GM10248 (cell line): Measurements from ENCODE around the gene BRINP2.

ENCODE experiments used
- CTCF ChIA-PET: fragments of 300-600 bp; sonication (Branson Sonifier 250); formaldehyde crosslinking; extraction: SDS; loops from one replicate; lab custom pipeline; 2021; ENCODE audit warnings: antibody characterized with exemption; lab: Yijun Ruan, JAX
- POLR2A ChIA-PET: fragments of 350-650 bp; sonication (Branson Sonifier 250); formaldehyde crosslinking; extraction: SDS; loops from one replicate; lab custom pipeline; 2020; ENCODE audit warnings: antibody characterized with exemption; lab: Yijun Ruan, JAX
- DNase-seq: peaks from one replicate; pipeline ENCODE4 v3.0.0; 2012; ENCODE audit errors: extremely low spot score
- CTCF ChIP-seq: IDR thresholded peaks from 2 replicates; pipeline ENCODE4 v1.5.1; 2012; ENCODE audit warnings: mild to moderate bottlenecking, low read depth; ENCODE audit errors: extremely low read depth, missing control alignments, control extremely low read depth

Gene BRINP2

DNA sequence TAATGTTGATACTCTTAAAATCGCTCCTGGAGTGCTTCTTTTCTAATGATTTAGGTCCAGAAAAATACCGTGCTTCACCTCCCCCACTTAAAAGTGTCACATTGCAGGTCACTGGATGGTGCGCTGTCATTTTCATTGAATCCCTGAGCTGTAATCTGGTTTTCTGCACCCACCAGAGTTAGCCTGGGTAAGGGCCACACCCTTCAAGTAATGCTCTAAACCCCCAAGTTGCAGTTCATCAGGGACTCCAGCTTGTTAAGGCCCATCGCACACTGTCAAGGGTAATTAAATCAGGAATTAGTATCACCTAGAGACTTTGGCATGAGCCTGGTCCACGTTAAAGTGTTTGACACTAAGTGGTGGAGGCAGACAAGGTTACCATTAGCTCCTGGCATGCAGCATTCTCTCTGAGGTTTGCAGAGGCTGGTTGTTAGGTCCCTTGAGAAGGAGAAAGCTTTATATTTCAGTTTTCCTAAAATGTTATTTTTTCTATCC, 40.3 kb upstream of the BRINP2 start:
- no peak for DNase-seq
- ChIA-PET POLR2A (no interaction called here), CTCF (interaction anchor here (1.4 kb wide), 1 partner anchor 31 kb away, joined by 3 read pairs; no protein-coding TSS in a partner anchor)
- no peak for TF ChIP-seq CTCF

DNA sequence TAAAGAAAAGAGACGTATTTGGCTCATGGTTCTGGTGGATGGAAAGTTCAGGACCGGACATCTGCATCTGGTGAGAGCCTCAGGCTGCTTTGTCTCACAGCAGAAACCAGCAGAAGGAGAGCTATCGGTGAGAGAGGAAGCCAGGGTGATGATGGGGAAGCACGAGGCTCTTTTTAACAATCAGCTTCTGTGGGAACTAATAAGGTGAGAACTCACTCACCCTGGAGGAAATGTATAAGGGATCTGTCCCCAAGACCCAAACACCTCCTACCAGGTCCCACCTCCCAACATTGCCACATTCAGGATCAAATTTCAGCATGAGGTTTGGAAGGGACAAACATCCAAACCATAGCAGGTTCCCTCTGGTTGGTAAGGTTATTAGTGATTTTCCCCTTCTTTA, 39.0 kb upstream of the BRINP2 start:
- CTCF ChIA-PET: interaction anchor here (1.4 to 1.5 kb wide), 2 partner anchors 19 to 32 kb away, joined by 3 read pairs; no protein-coding TSS in a partner anchor
- no peak for TF ChIP-seq CTCF
- no peak for DNase-seq

DNA sequence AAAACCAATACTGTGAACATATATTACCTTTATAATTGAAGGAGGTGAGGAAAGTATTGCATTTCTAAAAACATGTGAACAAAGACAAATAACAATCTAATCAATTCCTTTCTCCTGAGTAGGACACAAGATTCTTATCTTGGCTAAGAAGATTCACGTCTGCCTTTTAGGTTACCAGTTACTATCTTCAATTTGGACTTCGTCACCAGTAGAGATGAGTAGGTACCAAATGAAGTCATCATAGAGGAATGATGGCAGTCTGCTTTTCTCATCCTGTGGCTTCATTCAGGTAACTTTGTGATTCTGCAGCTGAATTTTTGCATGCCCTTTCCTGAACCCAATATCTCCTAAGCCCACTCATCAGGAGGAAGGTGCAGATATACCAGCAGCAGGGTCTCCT, 38.6 kb upstream of the BRINP2 start:
- ChIA-PET POLR2A (no interaction called here), CTCF (interaction anchor here (1.5 kb wide), 1 partner anchor 19 kb away, joined by 3 read pairs; no protein-coding TSS in a partner anchor)
- no peak for TF ChIP-seq CTCF

More for the DNA sequence above, 39.0 kb upstream of the BRINP2 start:
- POLR2A ChIA-PET: no interaction called here

DNA sequence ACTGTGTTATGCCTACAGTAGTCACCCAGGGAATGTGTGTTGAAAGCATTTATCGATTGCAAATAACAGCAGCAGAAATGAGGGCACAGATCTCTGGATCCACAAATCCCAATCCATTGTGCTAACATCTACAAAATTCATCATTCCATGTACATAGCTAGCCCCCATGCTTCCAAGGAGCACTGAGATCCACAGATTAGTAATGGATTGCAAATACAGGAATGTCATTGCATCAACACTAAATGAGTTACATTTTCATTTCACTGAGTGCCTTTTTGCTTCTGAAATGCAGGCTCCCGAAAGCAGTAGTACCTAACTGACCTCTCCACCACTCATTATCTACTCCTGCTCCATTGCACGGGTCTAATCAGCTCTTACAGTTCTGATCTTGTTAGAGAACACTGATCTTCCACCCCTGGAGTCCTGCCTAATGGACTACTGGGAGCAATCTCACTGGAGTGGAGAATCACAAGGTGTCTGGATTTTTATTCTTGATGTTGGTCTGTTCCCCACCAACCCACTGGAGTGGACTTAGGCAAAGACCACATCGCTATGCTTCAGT, 36.7 kb upstream of the BRINP2 start:
- no peak for DNase-seq
- CTCF ChIA-PET: no interaction called here
- POLR2A ChIA-PET: no interaction called here
- no peak for TF ChIP-seq CTCF

More for the DNA sequence above, 38.6 kb upstream of the BRINP2 start:
- DNase-seq: no peak

DNA sequence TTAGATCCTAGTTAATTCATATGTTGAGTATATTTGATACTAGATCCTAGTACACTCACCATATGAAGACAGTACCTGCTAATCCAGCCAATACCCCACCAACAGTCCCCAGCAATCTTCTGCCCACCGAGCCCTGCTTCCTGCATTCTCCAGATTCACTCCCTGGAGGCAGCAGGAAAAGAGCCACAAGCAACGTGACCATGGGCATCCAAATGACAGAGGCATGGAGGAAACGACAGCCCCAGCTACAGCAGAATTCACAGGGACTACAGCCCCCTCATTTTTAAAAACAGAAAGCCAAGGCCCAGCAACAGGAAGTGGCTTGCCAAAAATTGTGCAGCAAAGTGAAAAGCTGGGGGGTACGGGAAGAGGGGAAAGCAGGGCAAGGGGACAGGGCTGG, 35.5 kb upstream of the BRINP2 start:
- POLR2A ChIA-PET: no interaction called here
- CTCF ChIA-PET: interaction anchor here (1.2 to 1.6 kb wide), 2 partner anchors 10 to 12 kb away, joined by 4 to 6 read pairs; no protein-coding TSS in a partner anchor
- TF ChIP-seq CTCF: no peak
- no peak for DNase-seq

DNA sequence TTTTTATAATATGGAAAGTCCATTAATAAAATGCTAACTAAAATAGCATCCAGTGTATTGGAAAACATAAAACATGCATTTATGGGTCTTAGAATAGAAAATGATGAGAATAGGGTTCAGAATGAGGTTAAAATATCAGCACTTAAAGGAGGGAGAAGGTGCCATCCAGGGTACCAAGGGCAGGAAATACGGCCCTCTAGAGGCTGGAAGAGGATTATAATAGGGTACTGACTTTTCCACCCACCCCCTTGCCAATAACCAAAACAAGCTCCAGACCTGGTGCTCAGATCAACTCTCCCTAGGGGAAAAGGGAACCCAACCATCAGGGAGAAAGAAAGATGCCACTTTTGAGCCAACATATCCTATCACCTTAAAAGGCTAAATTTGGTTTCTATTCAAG, 32.9 kb upstream of the BRINP2 start:
- POLR2A ChIA-PET: no interaction called here
- CTCF ChIA-PET: no interaction called here
- no peak for TF ChIP-seq CTCF
- no peak for DNase-seq

- POLR2A ChIA-PET: no interaction called here
Observed at GRCh38 chr1:177138347-177138746, 32.4 kb upstream of the BRINP2 start.

More at GRCh38 chr1:177138347-177138746, 32.4 kb upstream of the BRINP2 start:
- CTCF ChIA-PET: no interaction called here
- DNase-seq: no peak
- TF ChIP-seq CTCF: no peak
